Measurements from ENCODE around the gene FAH.
"Not testable (repeated sequence)": the region's sequence is repeated elsewhere in the genome, so short reads cannot be mapped to it uniquely, and the experiment has no call there.

Gene FAH

GRCh38 chr15:80142646-80143045, 10.2 kb upstream of the FAH start:
- Histone ChIP-seq H3K4me3 (no peak overlapping the region), H3K27ac (no peak overlapping the region)

DNA sequence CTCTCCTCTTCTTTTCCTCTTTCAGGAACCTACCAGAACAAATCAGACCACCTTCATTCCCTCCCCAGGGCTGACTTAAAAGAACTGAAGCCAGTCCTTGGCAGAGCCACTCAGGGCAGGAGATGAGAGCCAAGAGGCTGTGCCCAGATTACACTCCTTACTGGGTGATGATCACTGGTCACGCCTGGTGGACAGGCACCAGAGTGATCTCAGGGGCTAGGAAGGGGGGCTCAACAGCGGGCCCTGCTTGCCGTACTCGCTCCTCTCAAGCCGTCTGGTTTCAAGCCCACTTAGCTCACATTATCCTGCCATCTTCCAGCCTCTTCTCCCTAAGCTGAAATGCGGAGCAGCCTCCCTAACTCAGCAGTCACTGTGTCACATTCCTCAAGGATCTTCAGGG, 1.7 kb upstream of the FAH start:
- Histone ChIP-seq H3K4me3 (no peak overlapping the region), H3K27ac (no peak overlapping the region)

DNA sequence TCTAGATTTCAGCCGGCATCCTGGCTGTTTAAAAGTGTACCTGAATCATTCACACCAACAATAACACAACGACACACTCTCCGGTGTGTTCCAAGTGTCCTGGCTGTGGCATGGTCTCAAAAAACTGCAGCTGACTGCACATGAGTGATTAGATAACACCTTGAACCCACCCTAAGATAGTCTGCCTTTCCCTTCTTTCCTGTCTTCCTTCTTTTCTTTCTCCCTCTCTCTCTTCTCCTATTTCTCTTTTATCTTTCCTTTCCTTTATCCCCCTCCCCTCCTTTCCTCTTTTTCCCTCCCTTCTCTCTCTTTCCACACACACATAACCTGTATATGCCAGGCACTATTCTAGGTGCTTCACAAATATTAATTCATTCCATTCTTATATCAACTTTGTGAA, 1.2 kb upstream of the FAH start:
- Histone ChIP-seq H3K4me3 (no peak overlapping the region), H3K27ac (peak overlapping the region in 2 of 21 experiments; percentile 62 to 69)

GRCh38 chr15:80152180-80152895, 461 bp upstream of the FAH start:
- Histone ChIP-seq H3K4me3 (peak overlapping the region; percentile 60 to 72 (median 68)), H3K27ac (peak overlapping the region in 20 of 21 experiments; percentile 22 to 82 (median 63))

DNA sequence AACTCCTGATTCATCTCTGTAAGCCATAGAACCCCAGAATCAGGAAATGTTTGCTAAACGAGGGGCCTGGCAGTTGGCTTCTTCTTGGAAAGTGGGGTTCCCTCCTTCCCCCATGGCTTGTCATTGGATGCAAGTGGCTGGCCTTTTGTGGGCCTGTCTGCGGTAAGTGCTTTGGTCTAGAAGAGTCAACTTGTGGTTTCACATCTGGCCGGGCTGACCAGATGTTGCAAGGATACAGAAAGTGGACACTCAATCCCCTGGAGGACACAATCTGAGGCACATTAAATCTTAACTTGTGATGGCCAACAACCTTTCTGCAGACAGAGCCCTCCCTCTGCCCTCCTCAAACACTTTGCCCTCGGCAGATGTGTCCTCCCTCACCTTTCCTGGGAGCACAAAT, 1.1 kb downstream of the FAH start:
- H3K27ac ChIP-seq, result peak overlapping the region in 2 of 21 experiments; percentile 56 to 59

GRCh38 chr15:80154336-80154735, 1.5 kb downstream of the FAH start:
- H3K4me3 ChIP-seq, result no peak overlapping the region
- H3K27ac ChIP-seq, result no peak overlapping the region

More for the DNA sequence above, 1.1 kb downstream of the FAH start:
- H3K4me3 ChIP-seq, result no peak overlapping the region

DNA sequence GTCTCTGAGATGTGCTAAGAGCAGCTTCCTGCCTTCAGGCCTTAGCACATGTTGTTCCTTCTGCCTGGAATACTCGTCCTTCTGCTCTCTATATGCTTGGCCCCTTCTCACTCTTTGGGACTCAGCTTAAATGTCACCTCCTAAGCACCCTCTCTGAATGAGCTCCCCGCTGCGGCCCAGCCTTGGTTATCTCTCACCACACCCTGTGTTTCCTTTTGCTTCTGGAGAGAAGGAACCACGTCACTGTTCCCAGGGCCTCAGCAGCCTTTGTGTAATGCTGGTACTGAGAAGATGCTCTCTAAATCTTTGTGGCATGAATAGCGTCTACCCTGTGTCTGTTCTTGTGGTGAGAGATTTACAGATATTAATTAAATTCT, 2.2 kb downstream of the FAH start:
- H3K27ac ChIP-seq, result no peak overlapping the region
- no peak overlapping the region for H3K4me3 ChIP-seq

DNA sequence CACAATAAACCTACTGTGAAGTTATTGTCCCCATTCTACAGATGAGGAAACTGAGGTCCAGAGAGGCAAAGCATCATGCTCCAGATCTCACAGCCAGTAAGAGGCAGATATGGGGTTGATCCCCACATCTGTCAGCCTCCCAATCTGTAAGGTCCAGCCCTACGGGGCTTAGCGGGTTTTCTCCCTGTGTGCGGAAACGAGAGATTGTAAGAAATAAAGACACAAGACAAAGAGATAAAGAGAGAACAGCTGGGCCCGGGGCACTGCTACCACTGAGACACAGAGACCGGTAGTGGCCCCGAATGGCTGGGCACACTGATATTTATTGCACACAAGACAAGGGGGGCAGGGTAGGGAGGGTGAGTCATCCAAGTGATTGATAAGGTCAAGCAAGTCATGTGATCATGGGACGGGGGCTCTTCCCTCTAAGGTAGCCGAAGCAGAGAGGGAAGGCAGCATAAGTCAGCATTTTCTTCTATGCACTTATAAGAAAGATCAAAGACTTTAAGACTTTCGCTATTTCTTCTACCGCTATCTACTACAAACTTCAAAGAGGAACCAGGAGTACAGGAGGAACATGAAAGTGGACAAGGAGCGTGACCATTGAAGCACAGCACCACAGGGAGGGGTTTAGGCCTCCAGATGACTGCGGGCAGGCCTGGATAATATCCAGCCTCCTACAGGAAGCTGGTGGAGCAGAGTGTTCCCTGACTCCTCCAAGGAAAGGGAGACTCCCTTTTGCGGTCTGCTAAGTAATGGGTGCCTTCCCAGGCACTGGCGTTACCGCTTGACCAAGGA, 2.8 kb downstream of the FAH start:
- not testable (repeated sequence) for H3K4me3 ChIP-seq, H3K27ac ChIP-seq

DNA sequence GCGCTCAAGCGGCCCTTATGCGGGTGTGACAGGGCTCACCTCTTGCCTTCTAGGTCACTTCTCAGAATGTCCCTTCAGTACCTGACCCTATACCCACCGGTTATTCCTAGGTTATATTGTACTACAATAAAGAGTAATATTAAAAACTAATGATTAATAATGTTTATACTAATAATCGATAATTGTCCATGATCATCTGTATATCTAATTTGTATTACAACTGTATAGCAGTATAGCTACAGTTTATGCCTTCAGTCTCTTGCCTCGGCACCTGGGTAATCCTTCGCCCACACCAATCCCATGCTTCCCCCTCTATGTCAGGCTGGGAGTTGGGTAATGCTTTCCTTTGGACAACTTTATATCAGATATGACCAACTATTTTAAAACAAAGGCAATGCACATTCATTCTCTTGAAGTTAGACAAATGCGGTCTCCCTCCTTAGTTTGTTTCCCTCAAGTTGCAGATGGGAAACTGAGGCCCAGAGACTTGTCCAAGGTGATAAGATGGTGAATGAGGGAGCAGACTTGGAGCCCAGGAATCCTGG, 3.4 kb downstream of the FAH start:
- no peak overlapping the region for H3K27ac ChIP-seq
- no peak overlapping the region for H3K4me3 ChIP-seq

DNA sequence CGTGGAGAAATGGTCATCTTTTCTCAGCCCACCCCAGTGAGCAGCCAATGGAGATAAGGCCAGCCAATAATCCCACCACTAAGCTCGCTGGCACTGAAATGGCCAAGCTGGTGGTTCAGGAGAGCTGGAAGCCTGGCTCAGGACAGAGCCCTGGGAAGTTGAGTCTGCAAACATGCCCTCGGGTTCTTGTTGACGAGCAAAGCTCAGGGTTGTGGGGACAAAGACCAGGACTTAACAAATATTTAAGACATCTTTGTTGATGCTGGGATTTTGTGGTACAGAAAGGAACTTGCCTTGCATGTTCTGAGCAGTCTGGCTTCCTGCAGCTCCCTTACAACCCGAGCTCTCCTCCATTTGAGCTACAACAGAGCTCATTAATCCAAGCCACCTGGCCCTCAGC, 4.4 kb downstream of the FAH start:
- H3K27ac ChIP-seq, result no peak overlapping the region
- H3K4me3 ChIP-seq, result no peak overlapping the region

DNA sequence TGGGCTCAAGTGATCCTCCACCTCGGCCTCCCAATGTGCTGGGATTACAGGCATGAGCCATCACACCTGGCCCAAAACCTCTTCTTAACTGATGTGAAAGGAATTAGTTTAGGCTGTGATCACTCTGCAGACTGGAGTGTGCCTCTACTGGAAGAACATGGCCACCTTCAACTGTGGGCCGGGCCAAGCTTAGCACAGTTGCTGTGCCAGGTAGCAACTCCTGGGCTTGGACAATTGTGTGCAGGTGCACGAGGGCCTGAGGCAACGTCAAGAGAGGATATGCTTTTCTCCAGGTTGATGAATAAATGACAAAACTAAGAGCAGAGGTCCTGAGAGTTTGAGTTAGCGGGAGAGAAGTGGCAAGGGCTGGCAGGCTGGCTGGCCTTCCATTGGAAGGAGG, 6.5 kb downstream of the FAH start:
- Histone ChIP-seq H3K4me3 (no peak overlapping the region), H3K27ac (no peak overlapping the region)

DNA sequence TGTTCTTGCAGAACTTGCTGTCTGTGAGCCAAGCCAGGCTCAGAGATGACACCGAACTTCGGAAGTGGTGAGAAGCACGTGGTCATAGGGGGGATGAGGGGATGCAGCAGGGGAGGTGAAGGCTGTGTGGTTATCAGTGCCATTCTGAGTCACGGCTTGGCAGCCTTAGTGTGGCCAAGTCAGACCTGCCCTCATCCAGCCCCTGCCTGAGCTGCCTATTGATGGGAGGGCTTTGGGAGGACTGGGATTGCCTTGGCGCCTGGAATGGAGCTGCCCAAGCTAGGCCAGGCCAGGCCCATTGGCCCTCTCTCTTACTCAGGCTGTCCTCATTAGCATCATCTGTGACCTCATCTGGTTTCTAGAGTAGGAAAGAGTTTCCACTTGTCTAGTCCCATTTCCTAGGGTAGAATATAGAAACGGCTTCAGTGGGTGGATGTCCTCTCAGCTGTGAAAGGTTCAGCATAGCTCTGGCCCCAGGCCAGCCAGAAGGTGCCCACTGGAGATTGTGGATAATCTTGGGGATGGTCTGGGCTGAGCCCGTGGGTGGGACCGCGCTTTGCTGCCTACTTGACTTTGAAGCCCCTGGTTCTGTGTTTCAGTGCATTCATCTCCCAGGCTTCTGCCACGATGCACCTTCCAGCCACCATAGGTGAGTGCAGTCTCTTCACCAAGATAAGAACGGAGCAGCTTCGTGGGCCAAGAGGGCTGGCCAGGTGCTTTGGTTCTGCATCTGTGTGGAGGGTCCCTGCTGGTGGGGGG, 7.2 kb downstream of the FAH start:
- Histone ChIP-seq H3K27ac (peak overlapping the region in 5 of 21 experiments; percentile 22 to 47 (median 43)), H3K4me3 (no peak overlapping the region)

DNA sequence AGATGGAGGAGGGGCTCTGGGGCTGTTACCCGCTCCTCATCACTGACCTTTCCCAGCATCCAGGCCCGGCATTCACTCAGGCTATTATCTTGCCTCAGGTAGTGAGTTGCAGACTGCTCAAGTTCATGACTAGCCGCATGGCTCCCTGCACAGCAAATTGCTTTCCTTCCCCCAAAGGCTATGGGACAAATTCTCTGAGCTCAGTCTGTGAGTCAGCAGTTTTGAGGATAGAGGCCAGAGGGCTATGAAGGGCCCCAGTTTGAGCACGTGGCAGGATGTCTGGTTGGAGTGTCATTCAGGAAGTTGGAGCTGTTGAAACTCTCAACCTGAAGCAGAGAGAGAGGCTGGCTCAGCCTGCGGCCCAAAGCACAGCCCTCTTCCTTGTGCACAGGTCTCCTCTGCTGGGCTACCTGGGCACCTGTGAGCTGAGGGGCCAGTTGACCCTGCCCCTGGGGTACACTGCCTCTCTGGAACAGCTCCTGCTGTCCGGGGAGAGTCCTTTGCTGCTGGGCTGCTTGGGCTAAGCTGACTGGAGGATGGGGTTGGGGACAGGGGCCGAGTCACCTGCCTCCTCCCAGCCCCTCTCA, 7.9 kb downstream of the FAH start:
- no peak overlapping the region for H3K4me3 ChIP-seq
- peak overlapping the region in 14 of 21 experiments; percentile 15 to 78 (median 34) for H3K27ac ChIP-seq

DNA sequence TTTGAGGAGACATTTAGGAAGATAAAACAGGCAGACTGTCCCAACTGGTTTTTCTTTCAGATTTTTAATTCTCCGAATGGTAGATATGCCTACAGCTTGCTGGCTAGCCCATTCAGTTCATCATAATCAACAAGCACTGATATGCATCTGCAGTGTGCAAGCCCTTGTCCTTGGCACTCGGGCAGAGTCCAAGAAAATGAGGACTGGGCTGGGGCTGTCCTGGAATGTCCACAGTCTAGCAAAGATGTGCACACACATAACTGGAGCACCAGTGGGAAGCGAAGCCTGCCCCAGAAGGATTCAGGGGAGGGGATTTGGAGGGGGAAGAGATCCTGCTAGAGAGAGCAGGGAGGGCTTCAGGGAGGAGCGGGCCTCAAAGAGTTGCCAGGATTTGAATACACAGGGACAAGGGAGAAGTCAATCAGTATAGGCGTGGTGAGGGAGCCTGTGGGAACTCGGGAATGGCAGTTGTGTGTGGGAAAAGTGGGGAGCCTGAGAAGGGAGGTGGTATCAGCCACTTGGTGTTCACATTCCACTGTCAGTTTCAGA, 8.7 kb downstream of the FAH start:
- peak overlapping the region in 1 of 21 experiments; percentile 24 for H3K27ac ChIP-seq
- H3K4me3 ChIP-seq, result no peak overlapping the region

GRCh38 chr15:80162059-80162554, 9.3 kb downstream of the FAH start:
- Histone ChIP-seq H3K27ac (no peak overlapping the region), H3K4me3 (no peak overlapping the region)

DNA sequence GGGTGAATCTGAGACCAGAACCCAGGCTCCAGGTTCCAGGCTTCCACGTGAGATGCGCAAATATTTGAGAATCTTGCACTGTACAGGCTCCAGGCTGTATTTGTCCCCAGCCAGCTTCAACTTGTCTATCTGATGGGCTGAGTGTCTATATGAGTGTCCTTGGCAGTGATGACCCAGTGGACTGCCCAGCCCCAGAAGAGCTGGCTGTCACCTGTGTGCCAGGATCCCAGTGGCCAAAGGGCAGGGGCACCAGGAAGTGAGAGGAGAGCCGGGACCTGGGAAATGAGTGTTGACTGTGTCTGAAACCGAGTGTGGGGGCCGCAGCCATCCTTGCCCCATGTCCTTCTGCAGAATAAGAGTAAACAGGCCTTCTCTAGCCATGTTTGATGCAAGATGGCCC, 10.4 kb downstream of the FAH start:
- Histone ChIP-seq H3K27ac (no peak overlapping the region), H3K4me3 (no peak overlapping the region)

DNA sequence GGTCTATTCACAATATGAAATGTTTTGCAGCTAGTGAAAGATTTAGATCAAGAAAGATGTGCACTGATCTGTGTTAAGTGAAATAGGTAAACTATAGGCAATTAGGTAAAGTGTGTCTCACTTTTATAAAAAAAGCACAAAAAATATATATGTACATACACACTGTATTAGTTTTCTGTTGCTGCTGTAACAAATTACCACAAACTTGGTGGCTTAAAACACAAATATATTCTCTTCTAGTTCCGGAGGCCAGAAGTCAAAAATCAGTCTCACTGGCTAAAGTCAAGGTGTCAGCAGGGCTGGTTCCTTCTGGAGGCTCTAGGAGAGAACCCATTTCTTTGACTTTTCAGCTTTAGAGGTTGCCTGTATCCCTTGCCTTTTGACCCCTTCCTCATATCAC, 11.1 kb downstream of the FAH start:
- no peak overlapping the region for H3K4me3 ChIP-seq
- no peak overlapping the region for H3K27ac ChIP-seq

DNA sequence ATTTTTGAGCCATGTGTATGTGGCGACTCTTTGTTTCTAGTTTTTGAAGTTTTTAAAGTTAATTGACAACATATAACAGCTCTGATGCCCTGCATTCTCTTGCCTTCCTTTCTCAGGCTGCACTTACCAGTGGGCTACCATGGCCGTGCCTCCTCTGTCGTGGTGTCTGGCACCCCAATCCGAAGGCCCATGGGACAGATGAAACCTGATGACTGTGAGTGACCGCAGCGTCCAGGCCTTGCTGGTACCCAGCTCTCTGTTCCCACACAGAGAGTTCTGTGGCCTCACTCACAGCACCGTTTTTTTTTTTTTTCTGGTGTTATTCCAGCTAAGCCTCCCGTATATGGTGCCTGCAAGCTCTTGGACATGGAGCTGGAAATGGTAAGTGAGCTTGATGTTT, 15.1 kb downstream of the FAH start:
- Histone ChIP-seq H3K4me3 (no peak overlapping the region), H3K27ac (no peak overlapping the region)

- no peak overlapping the region for H3K4me3 ChIP-seq
- H3K27ac ChIP-seq, result no peak overlapping the region
Observed at GRCh38 chr15:80168421-80168820, 15.6 kb downstream of the FAH start.

All from skin epidermis (tissue), 12 donors.